NAMALWA (cell line): ENCODE measurements around the gene CDK8.

Experiments used
- DNase-seq: peaks from one replicate; pipeline ENCODE4 v3.0.0-alpha.2; 2015; ENCODE audit warnings: low spot score

The CDK8 gene

GRCh38 chr13:26384587-26384986 lies 130.7 kb downstream of the CDK8 start:
- DNase-seq = no peak

- no peak for DNase-seq
These were observed 132.1 kb downstream of the CDK8 start for GRCh38 chr13:26386026-26386425.

- no peak for DNase-seq
These were observed 136.3 kb downstream of the CDK8 start for GRCh38 chr13:26390203-26390602.

- DNase-seq = no peak
These were observed 146.6 kb downstream of the CDK8 start for GRCh38 chr13:26400545-26400944.

GRCh38 chr13:26401069-26401468 lies 147.1 kb downstream of the CDK8 start:
- no peak for DNase-seq

- DNase-seq = no peak
These were observed 147.7 kb downstream of the CDK8 start for GRCh38 chr13:26401578-26402021.

- no peak for DNase-seq
These were observed 152.9 kb downstream of the CDK8 start for GRCh38 chr13:26406791-26407190.

- no peak for DNase-seq
These were observed 157.3 kb downstream of the CDK8 start for GRCh38 chr13:26411206-26411605.

- DNase-seq = no peak
These were observed 158.3 kb downstream of the CDK8 start for GRCh38 chr13:26412263-26412662.

GRCh38 chr13:26412936-26413716 lies 159.2 kb downstream of the CDK8 start:
- no peak for DNase-seq

GRCh38 chr13:26420282-26420960 lies 166.5 kb downstream of the CDK8 start:
- no peak for DNase-seq

- DNase-seq = no peak
These were observed 168.1 kb downstream of the CDK8 start for GRCh38 chr13:26422036-26422435.

GRCh38 chr13:26423629-26424028 lies 169.7 kb downstream of the CDK8 start:
- DNase-seq = no peak

- DNase-seq = no peak
These were observed 170.3 kb downstream of the CDK8 start for GRCh38 chr13:26424181-26424580.

- DNase-seq = no peak
These were observed 171.8 kb downstream of the CDK8 start for GRCh38 chr13:26425443-26426358.

- DNase-seq = no peak
These were observed 179.8 kb downstream of the CDK8 start for GRCh38 chr13:26433776-26434175.

- DNase-seq = no peak
These were observed 181.2 kb downstream of the CDK8 start for GRCh38 chr13:26435171-26435570.

GRCh38 chr13:26435646-26436045 lies 181.7 kb downstream of the CDK8 start:
- DNase-seq = no peak

GRCh38 chr13:26436914-26437313 lies 183.0 kb downstream of the CDK8 start:
- DNase-seq = no peak

GRCh38 chr13:26440111-26440510 lies 186.2 kb downstream of the CDK8 start:
- DNase-seq = no peak

- no peak for DNase-seq
These were observed 187.5 kb downstream of the CDK8 start for GRCh38 chr13:26441476-26441875.

GRCh38 chr13:26442541-26442940 lies 188.6 kb downstream of the CDK8 start:
- no peak for DNase-seq
